Large intestine (tissue), 3 donors: ENCODE measurements around the gene NUDT21. TPM values are rescaled to one million over a fixed set of nuclear protein-coding genes. Genes with fewer than 3 reads are reported as not detected.

Source experiments
- DNase-seq, 2 donors: peaks; one replicate each; pipeline versions ENCODE4 v3.0.0 to v3.0.0-alpha.2; 2013
- H3K27ac ChIP-seq: one replicate; pipeline ENCODE4 v1.5.1; 2013; ENCODE audit warnings: low read length
- H3K27me3 ChIP-seq: 2 replicates; pipeline ENCODE4 v1.6.1; 2013; ENCODE audit warnings: low read length; ENCODE audit not compliant: control insufficient read depth, insufficient read depth
- H3K36me3 ChIP-seq: 2 replicates; pipeline ENCODE4 v1.6.1; 2013; ENCODE audit warnings: low read length; ENCODE audit not compliant: control insufficient read depth, insufficient read depth
- H3K4me1 ChIP-seq: one replicate; pipeline ENCODE4 v1.6.1; 2013; ENCODE audit warnings: low read length; ENCODE audit not compliant: control insufficient read depth, insufficient read depth
- H3K4me3 ChIP-seq: one replicate; pipeline ENCODE4 v1.5.1; 2013; ENCODE audit warnings: low read length
- H3K9me3 ChIP-seq: one replicate; pipeline ENCODE4 v1.6.1; 2013; ENCODE audit warnings: mild to moderate bottlenecking, low read depth, low read length, moderate library complexity; ENCODE audit not compliant: control insufficient read depth
- WGBS: methylation state at CpG from one replicate; pipeline ENCODE4 v1.1.5; 2013; ENCODE audit warnings: low lambda C conversion rate; ENCODE audit not compliant: insufficient coverage; 5-methylcytosine and 5-hydroxymethylcytosine counted together
- polyA plus RNA-seq: library from polyadenylated mRNA; unstranded; fragments of 120-200 nt; gene quantifications from one replicate; pipeline ENCODE4 v1.2.1, GENCODE V29; 2013

Gene NUDT21
- polyA plus RNA-seq, 1 donor, result 112 TPM

DNA sequence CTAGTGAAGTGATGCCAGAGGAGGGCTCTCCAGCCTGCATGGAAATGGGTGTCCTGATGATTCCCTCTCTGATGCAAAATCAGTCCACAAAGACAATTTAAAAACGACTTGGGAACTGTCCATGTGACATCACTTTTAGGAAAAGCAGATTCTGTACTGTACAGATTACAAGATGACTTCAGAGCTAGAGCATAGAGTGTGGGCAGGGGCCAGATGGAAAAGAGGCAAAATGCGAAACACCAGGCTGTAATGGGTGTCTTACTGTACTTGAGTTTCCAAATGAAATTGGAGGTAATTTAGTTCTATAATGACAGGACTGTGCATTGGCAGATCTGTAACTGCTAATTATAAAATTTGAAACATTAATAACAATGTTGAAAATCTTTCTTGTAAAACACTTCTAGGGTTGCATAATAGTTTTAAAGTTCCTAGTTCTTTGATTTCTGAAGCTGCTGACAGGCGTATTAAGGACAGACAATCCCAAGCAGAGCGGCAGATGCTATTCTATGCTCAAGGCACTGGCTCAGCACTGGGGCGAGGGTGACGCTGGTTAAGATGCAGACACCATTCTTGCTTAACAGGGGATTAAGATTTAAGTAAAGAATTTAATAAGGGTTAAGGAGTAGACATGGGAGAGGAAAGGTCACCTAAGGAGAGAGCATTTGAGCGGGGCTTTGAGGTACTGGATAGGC lies 29.8 kb upstream of the NUDT21 start:
- Histone ChIP-seq H3K36me3 (peaks cover 51% of the 10 kb centered on the region), H3K4me1 (no peaks in the 10 kb centered on the region), H3K9me3 (no peaks in the 10 kb centered on the region), H3K4me3 (no peak overlapping the region), H3K27me3 (no peaks in the 10 kb centered on the region), H3K27ac (no peak overlapping the region)
- no peak for DNase-seq
- no CpG with 5 or more reads among the region's 7 CpGs for WGBS

DNA sequence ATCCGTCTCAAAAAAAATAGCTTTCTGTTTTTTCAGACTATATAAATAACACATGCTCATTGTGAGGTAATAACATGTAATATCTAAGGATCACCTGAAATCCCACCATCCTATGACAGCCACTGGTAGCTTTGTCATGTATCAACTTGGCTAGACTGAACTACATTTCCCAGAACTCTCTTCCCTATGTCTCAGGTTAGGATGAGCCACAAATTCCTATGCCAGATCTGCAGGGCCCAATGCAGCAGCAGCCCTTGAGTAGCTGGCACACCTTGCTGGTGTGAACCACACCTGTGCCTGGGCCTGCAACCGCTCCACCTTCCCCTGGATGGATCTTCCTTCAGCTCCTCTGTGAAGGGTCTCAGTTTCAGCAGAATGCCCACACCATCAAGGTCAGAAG lies 28.3 kb upstream of the NUDT21 start:
- no CpG with 5 or more reads among the region's 2 CpGs for WGBS

GRCh38 chr16:56478281-56479049 lies 27.3 kb upstream of the NUDT21 start:
- no peak for DNase-seq
- H3K4me3 ChIP-seq, result no peak overlapping the region

More for the DNA sequence above, 28.3 kb upstream of the NUDT21 start:
- Histone ChIP-seq H3K27me3 (no peaks in the 10 kb centered on the region), H3K4me1 (no peaks in the 10 kb centered on the region), H3K9me3 (no peaks in the 10 kb centered on the region), H3K36me3 (peaks cover 54% of the 10 kb centered on the region), H3K27ac (no peak overlapping the region), H3K4me3 (no peak overlapping the region)
- no peak for DNase-seq

GRCh38 chr16:56477096-56477878 lies 26.2 kb upstream of the NUDT21 start:
- no peaks in the 10 kb centered on the region for H3K9me3 ChIP-seq
- no peak for DNase-seq
- H3K36me3 ChIP-seq, result peaks cover 57% of the 10 kb centered on the region
- H3K4me3 ChIP-seq, result no peak overlapping the region
- H3K27ac ChIP-seq, result no peak overlapping the region
- no peaks in the 10 kb centered on the region for H3K4me1 ChIP-seq
- WGBS, result 88% methylated on average over 1 of the region's 2 CpGs
- no peaks in the 10 kb centered on the region for H3K27me3 ChIP-seq

More at GRCh38 chr16:56478281-56479049, 27.3 kb upstream of the NUDT21 start:
- H3K27me3 ChIP-seq, result no peaks in the 10 kb centered on the region
- H3K4me1 ChIP-seq, result no peaks in the 10 kb centered on the region
- WGBS, result 33% methylated on average over 1 of the region's 2 CpGs
- no peaks in the 10 kb centered on the region for H3K9me3 ChIP-seq
- no peak overlapping the region for H3K27ac ChIP-seq
- H3K36me3 ChIP-seq, result peaks cover 57% of the 10 kb centered on the region

GRCh38 chr16:56475201-56475600 lies 24.1 kb upstream of the NUDT21 start:
- no CpG with 5 or more reads among the region's 2 CpGs for WGBS
- H3K36me3 ChIP-seq, result peaks cover 68% of the 10 kb centered on the region
- no peak overlapping the region for H3K4me3 ChIP-seq

GRCh38 chr16:56470666-56471065 lies 19.5 kb upstream of the NUDT21 start:
- Histone ChIP-seq H3K27me3 (no peaks in the 10 kb centered on the region), H3K27ac (no peak overlapping the region), H3K4me1 (no peaks in the 10 kb centered on the region), H3K36me3 (peaks cover 78% of the 10 kb centered on the region), H3K9me3 (no peaks in the 10 kb centered on the region), H3K4me3 (no peak overlapping the region)
- DNase-seq, result no peak
- WGBS, result 100% methylated on average over 1 of the region's 1 CpG

More at GRCh38 chr16:56475201-56475600, 24.1 kb upstream of the NUDT21 start:
- H3K27ac ChIP-seq, result no peak overlapping the region
- no peaks in the 10 kb centered on the region for H3K27me3 ChIP-seq
- no peaks in the 10 kb centered on the region for H3K4me1 ChIP-seq
- H3K9me3 ChIP-seq, result no peaks in the 10 kb centered on the region
- DNase-seq, result no peak

GRCh38 chr16:56470232-56470631 lies 19.1 kb upstream of the NUDT21 start:
- Histone ChIP-seq H3K27ac (no peak overlapping the region), H3K36me3 (peaks cover 77% of the 10 kb centered on the region), H3K4me1 (no peaks in the 10 kb centered on the region), H3K27me3 (no peaks in the 10 kb centered on the region), H3K9me3 (no peaks in the 10 kb centered on the region), H3K4me3 (no peak overlapping the region)
- WGBS, result 93% methylated on average over 2 of the region's 3 CpGs
- DNase-seq, result no peak

DNA sequence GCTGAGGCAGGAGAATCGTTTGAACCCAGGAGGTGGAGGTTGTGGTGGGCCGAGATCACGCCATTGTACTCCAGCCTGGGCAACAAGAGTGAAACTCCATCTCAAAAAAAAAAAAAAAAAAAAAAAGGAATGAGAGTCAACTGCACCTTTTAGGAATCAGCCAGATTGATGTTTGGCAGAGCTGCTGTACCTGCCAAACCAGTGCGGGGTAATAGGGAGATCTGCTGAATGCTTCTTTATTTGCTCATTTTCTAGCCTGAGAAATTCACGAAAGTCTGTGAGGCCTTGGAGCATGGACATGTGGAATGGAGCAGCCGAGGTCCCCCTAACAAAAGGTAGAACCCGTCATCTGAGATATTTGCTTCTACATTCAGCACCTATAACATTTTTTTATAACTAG lies 18.6 kb upstream of the NUDT21 start:
- Histone ChIP-seq H3K36me3 (peaks cover 74% of the 10 kb centered on the region), H3K4me1 (no peaks in the 10 kb centered on the region), H3K9me3 (no peaks in the 10 kb centered on the region), H3K27ac (no peak overlapping the region), H3K27me3 (no peaks in the 10 kb centered on the region), H3K4me3 (no peak overlapping the region)
- DNase-seq, result no peak
- no CpG with 5 or more reads among the region's 7 CpGs for WGBS

DNA sequence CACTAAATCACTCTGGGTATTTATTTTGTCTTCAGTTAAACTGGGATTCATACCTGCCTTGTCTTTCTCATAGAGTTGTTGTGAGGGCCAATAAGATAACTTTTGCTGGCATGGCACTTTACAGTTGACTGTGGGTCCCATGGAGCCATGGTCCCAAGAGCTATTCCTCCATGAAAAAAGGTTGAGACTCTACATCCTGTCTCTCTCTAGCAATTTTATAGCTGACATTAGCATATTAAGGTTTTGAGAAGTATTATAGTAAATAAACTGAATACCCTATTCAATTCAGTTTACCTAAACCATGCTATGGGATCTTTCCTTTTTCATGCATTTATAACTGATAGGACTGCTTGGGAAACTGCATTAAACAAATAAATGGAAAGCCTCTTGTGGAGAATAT lies 17.7 kb upstream of the NUDT21 start:
- H3K9me3 ChIP-seq, result no peaks in the 10 kb centered on the region
- peaks cover 75% of the 10 kb centered on the region for H3K36me3 ChIP-seq
- no peak overlapping the region for H3K4me3 ChIP-seq
- no peaks in the 10 kb centered on the region for H3K27me3 ChIP-seq
- DNase-seq, result no peak
- H3K27ac ChIP-seq, result no peak overlapping the region
- no peaks in the 10 kb centered on the region for H3K4me1 ChIP-seq

DNA sequence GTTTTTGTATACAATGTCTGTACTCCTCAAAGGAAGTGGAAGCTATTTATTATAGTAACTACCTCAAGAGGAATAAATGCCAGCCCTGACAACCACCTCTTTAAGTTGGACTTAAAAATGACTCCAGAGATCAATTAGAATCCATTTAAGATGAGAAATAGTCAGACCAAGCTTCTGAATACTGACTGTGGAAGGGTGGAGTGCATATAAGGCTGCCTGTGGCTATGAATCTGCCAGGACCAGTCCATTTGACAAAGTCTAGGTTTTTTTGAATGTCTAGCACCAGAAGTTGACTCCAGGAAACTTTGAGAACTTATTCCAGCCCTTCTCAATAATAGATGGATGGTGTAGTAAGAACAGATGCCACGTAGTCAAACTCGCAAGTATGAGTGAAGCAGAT lies 15.2 kb upstream of the NUDT21 start:
- H3K27ac ChIP-seq, result no peak overlapping the region
- no peaks in the 10 kb centered on the region for H3K9me3 ChIP-seq
- no peak for DNase-seq
- H3K27me3 ChIP-seq, result no peaks in the 10 kb centered on the region
- H3K36me3 ChIP-seq, result peaks cover 64% of the 10 kb centered on the region
- no peak overlapping the region for H3K4me3 ChIP-seq
- no peaks in the 10 kb centered on the region for H3K4me1 ChIP-seq
- 100% methylated on average over 1 of the region's 2 CpGs for WGBS
